ENCODE measurements around the gene PLA2G2C. TPM values are rescaled to one million over a fixed set of nuclear protein-coding genes. Genes with fewer than 3 reads are reported as not detected.

Gene PLA2G2C
- total RNA-seq, 2 donors from 2014 or later, result 0.06 to 0.26 TPM

GRCh38 chr1:20126041-20126805, 60.1 kb downstream of the PLA2G2C start:
- Mint-ChIP-seq H3K27me3 (peaks cover 30% of the 10 kb centered on the region), H3K4me3 (no peak overlapping the region), H3K27ac (no peak overlapping the region), H3K36me3 (ENCODE audit: low read depth) (no peaks in the 10 kb centered on the region), H3K4me1 (no peaks in the 10 kb centered on the region), H3K9me3 (no peaks in the 10 kb centered on the region)
- peak; percentile 37 for ATAC-seq (replicated peaks)

- H3K4me3 Mint-ChIP-seq, result no peak overlapping the region
- ATAC-seq (replicated peaks), result peak; percentile 31
- peaks cover 34% of the 10 kb centered on the region for H3K27me3 Mint-ChIP-seq
- H3K4me1 Mint-ChIP-seq, result no peaks in the 10 kb centered on the region
- no peaks in the 10 kb centered on the region for H3K36me3 Mint-ChIP-seq (ENCODE audit: low read depth)
- no peak overlapping the region for H3K27ac Mint-ChIP-seq
- H3K9me3 Mint-ChIP-seq, result no peaks in the 10 kb centered on the region
Observed at GRCh38 chr1:20125100-20125499, 61.2 kb downstream of the PLA2G2C start.

GRCh38 chr1:20124456-20125057, 61.8 kb downstream of the PLA2G2C start:
- H3K36me3 Mint-ChIP-seq (ENCODE audit: low read depth), result no peaks in the 10 kb centered on the region

GRCh38 chr1:20123722-20124455, 62.4 kb downstream of the PLA2G2C start:
- no peaks in the 10 kb centered on the region for H3K4me1 Mint-ChIP-seq
- peaks cover 39% of the 10 kb centered on the region for H3K27me3 Mint-ChIP-seq
- no peak overlapping the region for H3K4me3 Mint-ChIP-seq
- no peak for ATAC-seq (replicated peaks)
- no peaks in the 10 kb centered on the region for H3K36me3 Mint-ChIP-seq (ENCODE audit: low read depth)
- no peaks in the 10 kb centered on the region for H3K9me3 Mint-ChIP-seq
- H3K27ac Mint-ChIP-seq, result no peak overlapping the region

More at GRCh38 chr1:20124456-20125057, 61.8 kb downstream of the PLA2G2C start:
- Mint-ChIP-seq H3K27me3 (peaks cover 38% of the 10 kb centered on the region), H3K27ac (no peak overlapping the region), H3K4me1 (no peaks in the 10 kb centered on the region), H3K4me3 (no peak overlapping the region), H3K9me3 (no peaks in the 10 kb centered on the region)
- ATAC-seq (replicated peaks), result peak; percentile 64

DNA sequence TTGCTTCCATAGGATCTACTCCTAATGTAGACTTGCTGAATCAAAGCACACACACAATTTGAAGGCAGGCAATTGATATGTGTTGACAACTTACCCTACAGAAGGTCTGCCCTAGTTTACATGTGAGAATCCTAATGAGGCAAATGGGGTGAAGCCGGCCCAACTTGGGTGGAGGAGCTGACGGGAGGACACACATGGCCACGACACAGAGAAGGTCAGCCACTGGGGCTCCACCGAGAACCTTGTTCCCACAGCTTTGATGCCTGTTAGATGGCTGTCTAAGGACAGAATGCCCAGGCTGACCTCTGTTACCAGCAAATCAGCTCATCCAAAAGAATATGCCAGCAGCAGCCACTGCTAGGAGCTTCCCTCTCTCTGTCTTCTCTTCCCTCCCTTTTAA, 65.5 kb downstream of the PLA2G2C start:
- Mint-ChIP-seq H3K27ac (no peak overlapping the region), H3K9me3 (no peaks in the 10 kb centered on the region), H3K36me3 (ENCODE audit: low read depth) (no peaks in the 10 kb centered on the region), H3K4me3 (no peak overlapping the region), H3K4me1 (no peaks in the 10 kb centered on the region), H3K27me3 (peaks cover 50% of the 10 kb centered on the region)
- no peak for ATAC-seq (replicated peaks)

DNA sequence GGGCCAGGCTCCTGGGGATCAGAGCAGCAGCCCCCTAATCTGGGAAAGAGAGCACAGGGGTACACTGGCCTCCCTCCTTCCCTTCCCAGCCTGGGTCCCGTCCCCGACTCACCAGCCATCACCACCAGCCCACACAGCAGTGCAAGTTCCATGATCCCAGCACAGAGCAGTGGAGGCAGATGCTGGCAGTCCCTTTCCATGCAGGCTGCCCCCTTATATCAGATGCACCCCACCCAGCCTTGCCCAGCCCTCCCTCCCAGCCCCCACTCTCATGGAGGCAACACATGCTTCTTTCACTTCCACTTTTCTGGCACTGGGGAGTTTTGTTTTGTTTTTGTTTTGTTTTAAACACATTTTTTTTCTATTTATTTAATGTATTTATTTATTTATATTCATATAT, 67.0 kb downstream of the PLA2G2C start, which contains the start of gene PLA2G2D:
PLA2G2D (minus strand) TSS at position 190 of the 400 bp plus-strand sequence; CDS start at position 152, 38 bp downstream.
- Mint-ChIP-seq H3K27ac (no peak within 1 kb of the TSS), H3K27me3 (peaks cover 41% of the 10 kb centered on the region), H3K9me3 (no peaks in the 10 kb centered on the region), H3K4me1 (no peaks in the 10 kb centered on the region), H3K4me3 (no peak within 1 kb of the TSS), H3K36me3 (ENCODE audit: low read depth) (no peaks in the 10 kb centered on the region)
- no peak for ATAC-seq (replicated peaks)

GRCh38 chr1:20117236-20117635, 69.1 kb downstream of the PLA2G2C start:
- H3K4me3 Mint-ChIP-seq, result no peak overlapping the region

GRCh38 chr1:20115916-20116315, 70.4 kb downstream of the PLA2G2C start:
- H3K9me3 Mint-ChIP-seq, result no peaks in the 10 kb centered on the region
- no peak for ATAC-seq (replicated peaks)
- no peak overlapping the region for H3K27ac Mint-ChIP-seq
- H3K4me3 Mint-ChIP-seq, result no peak overlapping the region
- H3K4me1 Mint-ChIP-seq, result no peaks in the 10 kb centered on the region
- H3K36me3 Mint-ChIP-seq (ENCODE audit: low read depth), result no peaks in the 10 kb centered on the region
- H3K27me3 Mint-ChIP-seq, result peaks cover 26% of the 10 kb centered on the region

More at GRCh38 chr1:20117236-20117635, 69.1 kb downstream of the PLA2G2C start:
- Mint-ChIP-seq H3K27me3 (peaks cover 37% of the 10 kb centered on the region), H3K27ac (no peak overlapping the region), H3K4me1 (no peaks in the 10 kb centered on the region), H3K9me3 (no peaks in the 10 kb centered on the region), H3K36me3 (ENCODE audit: low read depth) (no peaks in the 10 kb centered on the region)
- no peak for ATAC-seq (replicated peaks)

DNA sequence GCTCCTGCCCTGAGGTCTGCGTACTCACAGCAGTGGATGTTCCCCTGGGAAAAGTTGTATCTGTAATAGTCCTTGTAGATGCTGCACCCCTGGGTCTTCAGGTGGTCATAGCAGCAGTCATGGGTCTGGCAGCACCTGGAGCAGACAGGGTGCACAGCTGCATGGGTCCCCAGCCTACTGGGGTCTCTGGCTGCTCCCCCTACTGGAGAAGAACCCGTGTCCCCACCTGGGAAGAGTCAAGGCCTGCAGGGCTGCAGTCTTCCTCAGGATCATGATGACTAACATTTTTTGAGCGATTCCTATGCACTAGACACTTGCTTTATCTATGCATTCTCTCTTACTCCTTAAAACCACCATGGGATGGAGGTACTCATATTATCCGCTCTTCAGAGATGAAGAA, 70.8 kb downstream of the PLA2G2C start:
- no peak for ATAC-seq (replicated peaks)
- no peaks in the 10 kb centered on the region for H3K36me3 Mint-ChIP-seq (ENCODE audit: low read depth)

DNA sequence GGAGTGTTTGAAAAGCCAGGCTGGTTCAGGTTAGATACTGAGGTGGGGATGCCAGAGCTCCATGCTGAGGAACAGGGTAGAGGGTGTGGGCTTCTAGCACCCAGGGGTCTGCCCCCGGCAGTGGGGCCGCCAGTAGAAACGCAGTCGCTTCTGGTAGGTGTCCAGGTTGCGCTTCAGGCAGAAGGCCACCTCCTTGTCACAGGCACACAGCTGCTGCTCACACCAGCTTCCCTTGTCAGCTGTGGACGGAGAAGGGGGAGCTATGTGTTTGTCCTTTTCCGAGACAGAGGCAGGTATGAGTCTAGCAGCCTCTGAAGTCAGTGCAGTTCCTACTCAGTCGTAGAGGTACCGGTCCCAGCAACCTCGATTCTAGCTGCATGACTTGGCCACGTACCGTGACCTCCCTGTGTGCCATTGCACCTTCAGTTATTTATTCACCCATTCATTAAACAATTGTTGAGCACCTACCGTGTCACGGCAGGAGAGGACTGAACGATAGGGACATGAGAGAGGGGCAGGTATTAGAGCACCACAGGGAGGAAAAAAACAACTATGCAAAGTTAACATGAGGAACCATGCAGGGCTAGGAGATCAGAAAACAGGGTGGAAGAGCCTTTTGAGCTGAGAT, 72.2 kb downstream of the PLA2G2C start:
- H3K36me3 Mint-ChIP-seq (ENCODE audit: low read depth), result no peaks in the 10 kb centered on the region
- H3K27ac Mint-ChIP-seq, result no peak overlapping the region
- H3K4me1 Mint-ChIP-seq, result no peaks in the 10 kb centered on the region
- no peak overlapping the region for H3K4me3 Mint-ChIP-seq
- ATAC-seq (replicated peaks), result no peak
- no peaks in the 10 kb centered on the region for H3K9me3 Mint-ChIP-seq
- H3K27me3 Mint-ChIP-seq, result peaks cover 20% of the 10 kb centered on the region

More for the DNA sequence above, 70.8 kb downstream of the PLA2G2C start:
- H3K27me3 Mint-ChIP-seq, result peaks cover 26% of the 10 kb centered on the region
- no peaks in the 10 kb centered on the region for H3K4me1 Mint-ChIP-seq
- H3K4me3 Mint-ChIP-seq, result no peak overlapping the region
- no peak overlapping the region for H3K27ac Mint-ChIP-seq
- H3K9me3 Mint-ChIP-seq, result no peaks in the 10 kb centered on the region

Other genes starting within 250 kb of the PLA2G2C start
- gene PLA2G2A, start 206.9 kb downstream of the PLA2G2C start, total RNA-seq, result not detected
- gene PLA2G5, start 116.3 kb downstream of the PLA2G2C start, total RNA-seq, result not detected
- not detected for gene PLA2G2D, start 67.0 kb downstream of the PLA2G2C start, total RNA-seq
- gene PLA2G2F, start 47.2 kb downstream of the PLA2G2C start, total RNA-seq, result not detected
- under 1 TPM; 0.37 to 0.63 TPM for gene UBXN10, start 422 bp downstream of the PLA2G2C start, total RNA-seq
- under 1 TPM in 1 of 2 donors, not detected in 1; 0.05 TPM for gene VWA5B1, start 104.4 kb upstream of the PLA2G2C start, total RNA-seq

All from activated T-helper 17 cell treated with anti-CD3 and anti-CD28 coated beads, Interleukin-2, amount 50 U/mL, for 72 hours (primary cell).